ENCODE measurements around the gene DPT. TPM values are rescaled to one million over a fixed set of nuclear protein-coding genes. Genes with fewer than 3 reads are reported as not detected.

The DPT gene
- total and polyA plus RNA-seq, 10 of the 15 experiments (the other 5 are each of a cell fraction or from before 2014, with no cell fraction given), result 0.05 to 0.10 TPM; not detected in 8

GRCh38 chr1:168689726-168690602, 39.0 kb downstream of the DPT start (continued):
- TF ChIP-seq MYC (IDR thresholded peaks at IDR 0.05; ENCODE audit: insufficient read depth, insufficient read length, insufficient replicate concordance, low read length, severe bottlenecking) (no peak), BMI1 (IDR thresholded peaks at IDR 0.05; ENCODE audit: borderline replicate concordance) (no peak), ZNF217 (IDR thresholded peaks at IDR 0.05) (no peak), GABPA (IDR thresholded peaks at IDR 0.05; ENCODE audit: low read depth) (no peak), NR2C1 (IDR thresholded peaks at IDR 0.05) (no peak)
- TF ChIP-seq, protein P1, sequence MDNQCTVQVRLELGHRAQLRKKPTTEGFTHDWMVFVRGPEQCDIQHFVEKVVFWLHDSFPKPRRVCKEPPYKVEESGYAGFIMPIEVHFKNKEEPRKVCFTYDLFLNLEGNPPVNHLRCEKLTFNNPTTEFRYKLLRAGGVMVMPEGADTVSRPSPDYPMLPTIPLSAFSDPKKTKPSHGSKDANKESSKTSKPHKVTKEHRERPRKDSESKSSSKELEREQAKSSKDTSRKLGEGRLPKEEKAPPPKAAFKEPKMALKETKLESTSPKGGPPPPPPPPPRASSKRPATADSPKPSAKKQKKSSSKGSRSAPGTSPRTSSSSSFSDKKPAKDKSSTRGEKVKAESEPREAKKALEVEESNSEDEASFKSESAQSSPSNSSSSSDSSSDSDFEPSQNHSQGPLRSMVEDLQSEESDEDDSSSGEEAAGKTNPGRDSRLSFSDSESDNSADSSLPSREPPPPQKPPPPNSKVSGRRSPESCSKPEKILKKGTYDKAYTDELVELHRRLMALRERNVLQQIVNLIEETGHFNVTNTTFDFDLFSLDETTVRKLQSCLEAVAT (IDR thresholded peaks at IDR 0.05), result no peak

GRCh38 chr1:168689327-168689657, 39.7 kb downstream of the DPT start:
- no peak for FAIRE-seq
- ATAC-seq, result no peak
- SMC1A ChIA-PET (ENCODE audit: uncharacterized antibody, unreplicated experiment), result interaction anchor here (1.2 kb wide), 1 partner anchor 17 kb away, joined by 4 read pairs; no protein-coding TSS in a partner anchor
- POLR2A ChIA-PET, result no interaction called here
- no peak overlapping the region for H3K4me3 ChIP-seq
- no peak for DNase-seq (ENCODE audit: low read depth, low spot score)
- intact Hi-C loops (cut with micrococcal nuclease; ENCODE audit: unreplicated experiment), result no loop called here
- H3K4me2 ChIP-seq (ENCODE audit: control insufficient read depth, insufficient read depth), result no peak overlapping the region
- no peaks in the 10 kb centered on the region; a peak in 1 of 4 replicates for H3K27me3 ChIP-seq (replicated peaks in 1 of 2; ENCODE audit: control insufficient read depth in 2 of 2, insufficient read depth in 2 of 2, low read length in 1 of 2)
- in situ Hi-C loops (cut with MboI), result no loop called here
- no peaks in the 10 kb centered on the region for H3K36me3 ChIP-seq (ENCODE audit: control insufficient read depth in 2 of 2, insufficient read depth in 2 of 2, low read length in 1 of 2)
- no peaks in the 10 kb centered on the region for H3K9me3 ChIP-seq (replicated peaks; ENCODE audit: control insufficient read depth, insufficient read depth, low read length)
- H2AFZ ChIP-seq (ENCODE audit: control insufficient read depth, low read depth, low read length), result no peak overlapping the region
- no peaks in the 10 kb centered on the region for H4K20me1 ChIP-seq (ENCODE audit: control insufficient read depth, insufficient read depth)
- no peak overlapping the region for H3K9ac ChIP-seq (ENCODE audit: control insufficient read depth, insufficient read depth, low read length)
- no TSS peak for BruUV-seq (replicated peaks)
- WGBS (ENCODE audit: insufficient coverage, insufficient replicate concordance, low lambda C conversion rate, missing lambda C conversion rate), result 31% methylated on average over 2 of the region's 2 CpGs
- RAD21 ChIA-PET (ENCODE audit: unreplicated experiment), result interaction anchor here (1.0 kb wide), 1 partner anchor 660 kb away, joined by 3 read pairs; no protein-coding TSS in a partner anchor
- H3K79me2 ChIP-seq (ENCODE audit: control insufficient read depth, insufficient read depth, low read length), result no peaks in the 10 kb centered on the region
- no peaks in the 10 kb centered on the region for H3K4me1 ChIP-seq (ENCODE audit: control insufficient read depth, insufficient read depth, low read length)
- no peak overlapping the region for H3K27ac ChIP-seq (ENCODE audit: control insufficient read depth, insufficient read depth)
- CTCF ChIA-PET, result interaction anchor here (1.2 to 1.7 kb wide), 3 partner anchors 10 to 86 kb away, joined by 3 read pairs; no protein-coding TSS in a partner anchor
- TF ChIP-seq PKNOX1 (IDR thresholded peaks at IDR 0.05), result no peak
- TF ChIP-seq, protein P2, sequence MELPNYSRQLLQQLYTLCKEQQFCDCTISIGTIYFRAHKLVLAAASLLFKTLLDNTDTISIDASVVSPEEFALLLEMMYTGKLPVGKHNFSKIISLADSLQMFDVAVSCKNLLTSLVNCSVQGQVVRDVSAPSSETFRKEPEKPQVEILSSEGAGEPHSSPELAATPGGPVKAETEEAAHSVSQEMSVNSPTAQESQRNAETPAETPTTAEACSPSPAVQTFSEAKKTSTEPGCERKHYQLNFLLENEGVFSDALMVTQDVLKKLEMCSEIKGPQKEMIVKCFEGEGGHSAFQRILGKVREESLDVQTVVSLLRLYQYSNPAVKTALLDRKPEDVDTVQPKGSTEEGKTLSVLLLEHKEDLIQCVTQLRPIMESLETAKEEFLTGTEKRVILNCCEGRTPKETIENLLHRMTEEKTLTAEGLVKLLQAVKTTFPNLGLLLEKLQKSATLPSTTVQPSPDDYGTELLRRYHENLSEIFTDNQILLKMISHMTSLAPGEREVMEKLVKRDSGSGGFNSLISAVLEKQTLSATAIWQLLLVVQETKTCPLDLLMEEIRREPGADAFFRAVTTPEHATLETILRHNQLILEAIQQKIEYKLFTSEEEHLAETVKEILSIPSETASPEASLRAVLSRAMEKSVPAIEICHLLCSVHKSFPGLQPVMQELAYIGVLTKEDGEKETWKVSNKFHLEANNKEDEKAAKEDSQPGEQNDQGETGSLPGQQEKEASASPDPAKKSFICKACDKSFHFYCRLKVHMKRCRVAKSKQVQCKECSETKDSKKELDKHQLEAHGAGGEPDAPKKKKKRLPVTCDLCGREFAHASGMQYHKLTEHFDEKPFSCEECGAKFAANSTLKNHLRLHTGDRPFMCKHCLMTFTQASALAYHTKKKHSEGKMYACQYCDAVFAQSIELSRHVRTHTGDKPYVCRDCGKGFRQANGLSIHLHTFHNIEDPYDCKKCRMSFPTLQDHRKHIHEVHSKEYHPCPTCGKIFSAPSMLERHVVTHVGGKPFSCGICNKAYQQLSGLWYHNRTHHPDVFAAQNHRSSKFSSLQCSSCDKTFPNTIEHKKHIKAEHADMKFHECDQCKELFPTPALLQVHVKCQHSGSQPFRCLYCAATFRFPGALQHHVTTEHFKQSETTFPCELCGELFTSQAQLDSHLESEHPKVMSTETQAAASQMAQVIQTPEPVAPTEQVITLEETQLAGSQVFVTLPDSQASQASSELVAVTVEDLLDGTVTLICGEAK (IDR thresholded peaks at IDR 0.05; ENCODE audit: borderline replicate concordance), result no peak
- TF ChIP-seq SMAD5 (IDR thresholded peaks at IDR 0.05; ENCODE audit: low read depth), result no peak
- no peak for TF ChIP-seq YBX1 (IDR thresholded peaks at IDR 0.05)
